Omental fat pad (tissue), 4 donors: Measurements from ENCODE around the gene PDZD7. TPM values are rescaled to one million over a fixed set of nuclear protein-coding genes. Genes with fewer than 3 reads are reported as not detected.

Experiments
- ATAC-seq: fragments of 150-250 bp; one replicate; pipeline ENCODE4 v1.9.1; 2016; ENCODE audit warnings: mild to moderate bottlenecking, moderate library complexity; ENCODE audit not compliant: low FRiP score
- DNase-seq: peaks from one replicate; pipeline ENCODE4 v3.0.0-alpha.2; 2019; ENCODE audit warnings: low spot score
- CTCF ChIP-seq, 3 donors: fragments of 450-650 bp; IDR thresholded peaks; one replicate each; pipeline ENCODE4 v1.5.1; 2016 to 2017; ENCODE audit warnings: antibody characterized with exemption in 3 of 3, mild to moderate bottlenecking in 3 of 3, moderate library complexity in 2 of 3
- total RNA-seq, 4 donors: library from RNA; depleted of rRNA; stranded (reverse); fragments of >200 nt; gene quantifications; one replicate each; pipeline ENCODE4 v1.1.0, GENCODE V29; 2016

PDZD7 gene
- total RNA-seq, 4 donors from 2014 or later: 0.12 to 3.3 (median 0.30) TPM

- DNase-seq (peak; percentile 90), ATAC-seq (peak; percentile 89)
- peak in 1 of 3 donors; percentile 60 for TF ChIP-seq CTCF (IDR thresholded peaks at IDR 0.05)
Measured at GRCh38 chr10:101012525-101013364, 18.2 kb downstream of the PDZD7 start.

- no peak for TF ChIP-seq CTCF (IDR thresholded peaks at IDR 0.05)
- ATAC-seq (no peak), DNase-seq (no peak)
Measured at GRCh38 chr10:101011517-101012423, 19.2 kb downstream of the PDZD7 start.

GRCh38 chr10:101010329-101010728, 20.6 kb downstream of the PDZD7 start:
- ATAC-seq (no peak), DNase-seq (no peak)
- TF ChIP-seq CTCF (IDR thresholded peaks at IDR 0.05): no peak

- no peak for DNase-seq
- ATAC-seq: no peak
- TF ChIP-seq CTCF (IDR thresholded peaks at IDR 0.05): no peak
Measured at GRCh38 chr10:101008823-101009423, 22.0 kb downstream of the PDZD7 start.

- no peak for TF ChIP-seq CTCF (IDR thresholded peaks at IDR 0.05)
- ATAC-seq (no peak), DNase-seq (no peak)
Measured at GRCh38 chr10:101007915-101008822, 22.8 kb downstream of the PDZD7 start.

GRCh38 chr10:101007099-101007711, 23.7 kb downstream of the PDZD7 start:
- DNase-seq (no peak), ATAC-seq (no peak)
- no peak for TF ChIP-seq CTCF (IDR thresholded peaks at IDR 0.05)
